ENCODE data around the gene GRID1. TPM values are rescaled to one million over a fixed set of nuclear protein-coding genes. Genes with fewer than 3 reads are reported as not detected.

GRID1 gene
- total RNA-seq, 4 donors from 2014 or later: 0.35 to 10.7 (median 1.3) TPM

GRCh38 chr10:85665681-85666080, 700.9 kb downstream of the GRID1 start:
- Histone ChIP-seq H3K4me1 (no peaks in the 10 kb centered on the region), H3K36me3 (no peaks in the 10 kb centered on the region), H3K27me3 (no peaks in the 10 kb centered on the region), H3K4me3 (no peak overlapping the region), H3K27ac (no peak overlapping the region), H3K9me3 (no peaks in the 10 kb centered on the region)
- DNase-seq: no peak
- TF ChIP-seq POLR2A (IDR thresholded peaks at IDR 0.05): no peak
- TF ChIP-seq, protein P1, sequence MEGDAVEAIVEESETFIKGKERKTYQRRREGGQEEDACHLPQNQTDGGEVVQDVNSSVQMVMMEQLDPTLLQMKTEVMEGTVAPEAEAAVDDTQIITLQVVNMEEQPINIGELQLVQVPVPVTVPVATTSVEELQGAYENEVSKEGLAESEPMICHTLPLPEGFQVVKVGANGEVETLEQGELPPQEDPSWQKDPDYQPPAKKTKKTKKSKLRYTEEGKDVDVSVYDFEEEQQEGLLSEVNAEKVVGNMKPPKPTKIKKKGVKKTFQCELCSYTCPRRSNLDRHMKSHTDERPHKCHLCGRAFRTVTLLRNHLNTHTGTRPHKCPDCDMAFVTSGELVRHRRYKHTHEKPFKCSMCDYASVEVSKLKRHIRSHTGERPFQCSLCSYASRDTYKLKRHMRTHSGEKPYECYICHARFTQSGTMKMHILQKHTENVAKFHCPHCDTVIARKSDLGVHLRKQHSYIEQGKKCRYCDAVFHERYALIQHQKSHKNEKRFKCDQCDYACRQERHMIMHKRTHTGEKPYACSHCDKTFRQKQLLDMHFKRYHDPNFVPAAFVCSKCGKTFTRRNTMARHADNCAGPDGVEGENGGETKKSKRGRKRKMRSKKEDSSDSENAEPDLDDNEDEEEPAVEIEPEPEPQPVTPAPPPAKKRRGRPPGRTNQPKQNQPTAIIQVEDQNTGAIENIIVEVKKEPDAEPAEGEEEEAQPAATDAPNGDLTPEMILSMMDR (IDR thresholded peaks at IDR 0.05): no peak

DNA sequence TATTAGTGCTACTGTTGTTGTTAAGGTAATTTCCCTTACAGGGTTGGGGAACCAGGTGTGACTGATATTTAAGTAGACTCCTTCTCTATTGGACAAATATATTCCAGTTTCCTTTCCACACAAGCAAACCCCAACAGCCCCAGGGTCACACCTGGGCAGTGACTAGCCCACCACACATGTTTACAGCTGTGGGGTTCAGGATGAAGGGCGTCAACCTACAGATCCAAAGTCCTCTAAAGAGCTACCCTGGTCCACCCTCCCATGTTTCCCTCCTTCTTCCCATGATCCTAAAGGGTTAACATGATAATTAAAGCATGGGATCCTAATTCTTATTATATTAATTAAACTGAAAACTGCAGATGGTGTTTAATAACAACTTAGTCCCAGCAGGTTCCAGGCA, 701.5 kb downstream of the GRID1 start:
- no peak for DNase-seq
- Histone ChIP-seq H3K4me3 (no peak overlapping the region), H3K36me3 (no peaks in the 10 kb centered on the region), H3K9me3 (no peaks in the 10 kb centered on the region), H3K27me3 (no peaks in the 10 kb centered on the region), H3K27ac (no peak overlapping the region), H3K4me1 (no peaks in the 10 kb centered on the region)
- TF ChIP-seq, protein P1 (IDR thresholded peaks at IDR 0.05): no peak
- no peak for TF ChIP-seq POLR2A (IDR thresholded peaks at IDR 0.05)

GRCh38 chr10:85661123-85661522, 705.5 kb downstream of the GRID1 start:
- no peaks in the 10 kb centered on the region for H3K36me3 ChIP-seq
- H3K9me3 ChIP-seq: no peaks in the 10 kb centered on the region
- no peaks in the 10 kb centered on the region for H3K27me3 ChIP-seq
- DNase-seq: no peak
- no peaks in the 10 kb centered on the region for H3K4me1 ChIP-seq
- no peak overlapping the region for H3K4me3 ChIP-seq
- TF ChIP-seq POLR2A (IDR thresholded peaks at IDR 0.05): no peak
- TF ChIP-seq, protein P1 (IDR thresholded peaks at IDR 0.05): no peak
- peak overlapping the region in 1 of 4 donors; percentile 17 for H3K27ac ChIP-seq

GRCh38 chr10:85659331-85659730, 707.3 kb downstream of the GRID1 start:
- no peak overlapping the region for H3K27ac ChIP-seq
- no peaks in the 10 kb centered on the region for H3K36me3 ChIP-seq
- H3K27me3 ChIP-seq: no peaks in the 10 kb centered on the region
- H3K9me3 ChIP-seq: no peaks in the 10 kb centered on the region
- TF ChIP-seq, protein P1 (IDR thresholded peaks at IDR 0.05): no peak
- TF ChIP-seq POLR2A (IDR thresholded peaks at IDR 0.05): no peak
- no peak for DNase-seq
- no peak overlapping the region for H3K4me3 ChIP-seq
- H3K4me1 ChIP-seq: no peaks in the 10 kb centered on the region

GRCh38 chr10:85658518-85658917, 708.1 kb downstream of the GRID1 start:
- Histone ChIP-seq H3K27me3 (no peaks in the 10 kb centered on the region), H3K4me3 (no peak overlapping the region), H3K9me3 (no peaks in the 10 kb centered on the region), H3K4me1 (no peaks in the 10 kb centered on the region), H3K27ac (no peak overlapping the region), H3K36me3 (no peaks in the 10 kb centered on the region)
- no peak for TF ChIP-seq POLR2A (IDR thresholded peaks at IDR 0.05)
- TF ChIP-seq, protein P1 (IDR thresholded peaks at IDR 0.05): no peak
- no peak for DNase-seq

DNA sequence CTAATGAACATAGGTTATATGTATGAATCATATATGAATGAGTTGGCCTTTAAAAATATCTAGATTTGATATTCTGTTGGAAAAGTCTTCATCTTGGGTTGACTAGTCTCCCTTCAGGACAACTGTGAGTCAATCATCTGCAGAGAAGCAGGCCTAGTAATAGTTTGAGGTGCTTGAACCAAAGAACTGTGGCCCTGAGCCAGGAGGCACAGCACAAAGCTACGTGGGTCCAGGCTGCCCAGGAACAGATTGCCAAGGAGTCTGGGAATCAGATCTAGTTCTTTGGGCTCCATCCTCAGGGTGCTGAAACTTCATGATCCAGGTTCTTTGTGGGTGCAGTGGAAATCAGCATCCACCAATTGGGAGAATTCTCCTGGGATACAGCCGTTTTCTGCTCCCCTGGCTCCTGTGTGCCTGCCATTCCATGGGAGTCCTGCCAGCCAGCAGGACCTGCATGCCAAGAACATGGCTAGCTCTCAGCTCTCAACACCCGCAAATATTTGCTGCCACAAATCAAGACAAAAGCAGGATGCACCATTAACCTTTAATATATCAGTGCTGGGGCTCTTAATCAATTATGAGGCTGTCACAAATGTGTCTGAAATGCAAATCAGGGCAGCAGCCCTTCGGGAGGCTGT, 709.0 kb downstream of the GRID1 start:
- no peak for TF ChIP-seq POLR2A (IDR thresholded peaks at IDR 0.05)
- TF ChIP-seq, protein P1 (IDR thresholded peaks at IDR 0.05): no peak

More for the DNA sequence above, 709.0 kb downstream of the GRID1 start:
- DNase-seq: no peak
- no peaks in the 10 kb centered on the region for H3K4me1 ChIP-seq
- H3K4me3 ChIP-seq: no peak overlapping the region
- H3K27ac ChIP-seq: no peak overlapping the region
- H3K36me3 ChIP-seq: no peaks in the 10 kb centered on the region
- no peaks in the 10 kb centered on the region for H3K27me3 ChIP-seq
- H3K9me3 ChIP-seq: no peaks in the 10 kb centered on the region

Measured in Peyer's patch (tissue), 4 donors.